GM18508 (cell line): Measurements from ENCODE around the gene SPANXN1.
"Not testable (repeated sequence)": the region's sequence is repeated elsewhere in the genome, so short reads cannot be mapped to it uniquely, and the experiment has no call there.

Experiments used
- ATAC-seq: cut with Tn5 transposase; IDR thresholded peaks from one replicate; pipeline ENCODE4 v1.9.1; 2021; ENCODE audit warnings: moderate number of reproducible peaks; ENCODE audit not compliant: insufficient read depth, unreplicated experiment

Gene SPANXN1

GRCh38 chrX:145247203-145247602 lies at the start of gene SPANXN1:
SPANXN1 (plus strand) TSS chrX:145247503; CDS start chrX:145247587, 84 bp downstream.
- ATAC-seq = not testable (repeated sequence)

GRCh38 chrX:145199078-145199477 lies 48.2 kb upstream of the SPANXN1 start:
- ATAC-seq = no peak

- ATAC-seq = no peak
Measured at GRCh38 chrX:145213504-145213903, 33.8 kb upstream of the SPANXN1 start.

GRCh38 chrX:145292218-145292617 lies 44.9 kb downstream of the SPANXN1 start:
- ATAC-seq = no peak
